ENCODE results near the gene MYOG.

DNA sequence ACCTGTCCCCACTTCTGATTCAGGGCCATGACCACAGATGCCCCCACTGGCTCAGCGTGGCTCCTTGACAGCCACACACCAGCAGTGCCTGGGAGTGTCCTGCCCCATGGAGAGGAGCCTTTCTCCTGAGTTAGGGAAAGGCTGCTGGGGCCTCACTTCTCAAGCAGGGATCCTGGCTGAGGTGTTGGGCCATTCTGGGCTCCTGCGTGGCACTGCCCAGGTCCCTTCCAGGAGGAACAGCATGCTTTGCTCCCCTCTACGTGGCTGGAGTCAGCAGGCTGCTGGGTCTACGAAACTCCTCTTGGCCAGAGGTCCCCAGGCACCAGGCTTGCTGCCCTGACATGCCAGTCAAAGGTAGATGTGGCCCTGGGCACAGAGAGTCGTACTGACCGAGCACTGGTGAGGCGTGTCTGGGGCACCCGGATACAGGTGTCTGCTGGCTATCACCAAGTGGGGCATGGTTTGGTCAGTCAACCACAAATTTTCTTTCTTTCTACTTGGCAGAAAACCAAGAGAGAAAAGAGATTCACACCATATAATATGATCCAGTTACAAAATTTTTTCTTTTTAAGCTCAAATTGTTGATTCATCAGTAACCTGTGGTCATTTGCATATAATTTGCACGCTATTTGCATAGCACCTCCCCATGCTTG is 45.9 kb upstream of the MYOG start:
- TF ChIP-seq, protein P1, sequence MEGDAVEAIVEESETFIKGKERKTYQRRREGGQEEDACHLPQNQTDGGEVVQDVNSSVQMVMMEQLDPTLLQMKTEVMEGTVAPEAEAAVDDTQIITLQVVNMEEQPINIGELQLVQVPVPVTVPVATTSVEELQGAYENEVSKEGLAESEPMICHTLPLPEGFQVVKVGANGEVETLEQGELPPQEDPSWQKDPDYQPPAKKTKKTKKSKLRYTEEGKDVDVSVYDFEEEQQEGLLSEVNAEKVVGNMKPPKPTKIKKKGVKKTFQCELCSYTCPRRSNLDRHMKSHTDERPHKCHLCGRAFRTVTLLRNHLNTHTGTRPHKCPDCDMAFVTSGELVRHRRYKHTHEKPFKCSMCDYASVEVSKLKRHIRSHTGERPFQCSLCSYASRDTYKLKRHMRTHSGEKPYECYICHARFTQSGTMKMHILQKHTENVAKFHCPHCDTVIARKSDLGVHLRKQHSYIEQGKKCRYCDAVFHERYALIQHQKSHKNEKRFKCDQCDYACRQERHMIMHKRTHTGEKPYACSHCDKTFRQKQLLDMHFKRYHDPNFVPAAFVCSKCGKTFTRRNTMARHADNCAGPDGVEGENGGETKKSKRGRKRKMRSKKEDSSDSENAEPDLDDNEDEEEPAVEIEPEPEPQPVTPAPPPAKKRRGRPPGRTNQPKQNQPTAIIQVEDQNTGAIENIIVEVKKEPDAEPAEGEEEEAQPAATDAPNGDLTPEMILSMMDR (IDR thresholded peaks at IDR 0.05): no peak
- TF ChIP-seq ZFX (IDR thresholded peaks at IDR 0.05; ENCODE audit: borderline replicate concordance): no peak

Measured in 22Rv1 (cell line).